Measurements from ENCODE around the gene EHD4.

Gene EHD4

DNA sequence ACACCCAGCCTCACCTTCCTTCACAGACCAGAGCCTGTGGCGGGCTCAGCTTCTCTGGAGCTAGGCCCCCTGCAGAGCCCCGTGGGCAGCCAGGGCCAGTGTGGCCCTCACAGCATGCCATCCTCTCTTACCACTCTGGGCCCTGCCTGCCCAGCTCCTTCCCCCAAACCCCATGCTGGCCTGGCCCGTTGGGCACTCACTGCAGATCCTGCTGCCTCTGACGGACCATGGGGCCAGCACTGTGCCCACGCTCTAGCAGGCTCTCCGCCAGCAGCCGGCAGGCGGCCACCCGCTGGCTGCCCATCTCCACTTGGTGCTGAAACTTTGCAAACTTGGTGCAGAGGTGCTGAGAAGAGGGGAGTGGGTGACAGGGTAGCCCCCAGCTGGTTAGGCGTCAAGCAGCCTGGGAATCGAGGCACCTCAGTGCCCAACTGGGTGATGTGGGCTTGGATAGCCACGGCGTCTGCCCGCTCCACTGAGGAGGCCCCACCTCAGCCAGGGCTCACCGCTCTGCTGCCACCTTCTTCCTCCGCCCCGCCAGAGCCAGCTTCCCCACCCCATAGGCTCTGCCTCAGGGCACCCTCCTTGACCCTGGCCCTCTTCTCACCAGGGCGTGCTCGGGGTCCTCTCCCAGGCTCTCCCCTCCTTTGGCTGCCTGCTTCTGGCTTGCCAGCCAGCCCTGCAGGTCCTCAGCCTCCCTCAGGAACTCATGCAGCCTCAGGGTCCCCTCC is 101.0 kb downstream of the EHD4 start:
- no peaks in the 10 kb centered on the region for H3K9me3 ChIP-seq (ENCODE audit: control insufficient read depth in 5 of 5, low read length in 5 of 5)
- no peak overlapping the region for H3K27ac ChIP-seq (ENCODE audit: low read depth, low read length)
- H3K36me3 ChIP-seq (ENCODE audit: control insufficient read depth in 5 of 5, insufficient read depth in 5 of 5, low read length in 5 of 5), result no peaks in the 10 kb centered on the region
- H3K4me3 ChIP-seq (ENCODE audit: low read depth in 1 of 5, low read length in 5 of 5), result no peak overlapping the region
- no peak overlapping the region for H3K9ac ChIP-seq (ENCODE audit: low read length in 5 of 5)
- H3K27me3 ChIP-seq (ENCODE audit: control insufficient read depth in 5 of 5, insufficient read depth in 4 of 5, low read length in 5 of 5), result no peaks in the 10 kb centered on the region
- H3K4me1 ChIP-seq (ENCODE audit: control insufficient read depth in 5 of 5, insufficient read depth in 5 of 5, low read length in 5 of 5), result peaks cover 2 to 27% (median 23%) of the 10 kb centered on the region in 5 donors

DNA sequence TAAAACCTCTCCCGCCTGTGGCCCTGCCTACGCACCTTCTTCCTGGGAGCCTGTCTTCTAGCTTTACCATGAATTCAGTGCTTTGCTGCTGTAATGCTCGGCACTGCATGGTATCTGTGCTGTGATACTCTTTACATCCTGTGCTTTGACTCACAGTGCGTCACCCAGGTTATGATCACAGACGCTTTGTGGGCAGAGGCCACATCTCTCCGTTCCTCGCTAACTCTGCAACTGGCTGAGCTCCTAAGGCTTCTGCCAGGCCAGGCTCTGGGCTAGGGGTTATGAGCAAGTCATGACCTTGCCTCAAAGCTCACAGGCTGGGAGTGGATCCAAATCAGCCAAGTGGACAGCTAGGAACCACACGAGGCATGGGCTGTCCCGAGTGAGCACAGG is 101.7 kb downstream of the EHD4 start:
- Histone ChIP-seq H3K9me3 (ENCODE audit: control insufficient read depth in 5 of 5, low read length in 5 of 5) (no peaks in the 10 kb centered on the region), H3K9ac (ENCODE audit: low read length in 5 of 5) (peak overlapping the region in 1 of 5 donors; percentile 10), H3K4me3 (ENCODE audit: low read depth in 1 of 5, low read length in 5 of 5) (peak overlapping the region in 2 of 5 donors; percentile 2 to 14), H3K4me1 (ENCODE audit: control insufficient read depth in 5 of 5, insufficient read depth in 5 of 5, low read length in 5 of 5) (peaks cover 2 to 27% (median 23%) of the 10 kb centered on the region in 5 donors), H3K36me3 (ENCODE audit: control insufficient read depth in 5 of 5, insufficient read depth in 5 of 5, low read length in 5 of 5) (no peaks in the 10 kb centered on the region), H3K27me3 (ENCODE audit: control insufficient read depth in 5 of 5, insufficient read depth in 4 of 5, low read length in 5 of 5) (no peaks in the 10 kb centered on the region), H3K27ac (ENCODE audit: low read depth, low read length) (no peak overlapping the region)

- Histone ChIP-seq H3K9me3 (ENCODE audit: control insufficient read depth in 5 of 5, low read length in 5 of 5) (no peaks in the 10 kb centered on the region), H3K27ac (ENCODE audit: low read depth, low read length) (no peak overlapping the region), H3K9ac (ENCODE audit: low read length in 5 of 5) (peak overlapping the region in 2 of 5 donors; percentile 14 to 15), H3K4me1 (ENCODE audit: control insufficient read depth in 5 of 5, insufficient read depth in 5 of 5, low read length in 5 of 5) (peaks cover 2 to 27% (median 23%) of the 10 kb centered on the region in 5 donors), H3K4me3 (ENCODE audit: low read depth in 1 of 5, low read length in 5 of 5) (peak overlapping the region in 1 of 5 donors; percentile 14), H3K36me3 (ENCODE audit: control insufficient read depth in 5 of 5, insufficient read depth in 5 of 5, low read length in 5 of 5) (no peaks in the 10 kb centered on the region), H3K27me3 (ENCODE audit: control insufficient read depth in 5 of 5, insufficient read depth in 4 of 5, low read length in 5 of 5) (no peaks in the 10 kb centered on the region)
These were observed 102.3 kb downstream of the EHD4 start for GRCh38 chr15:41869770-41870688.

DNA sequence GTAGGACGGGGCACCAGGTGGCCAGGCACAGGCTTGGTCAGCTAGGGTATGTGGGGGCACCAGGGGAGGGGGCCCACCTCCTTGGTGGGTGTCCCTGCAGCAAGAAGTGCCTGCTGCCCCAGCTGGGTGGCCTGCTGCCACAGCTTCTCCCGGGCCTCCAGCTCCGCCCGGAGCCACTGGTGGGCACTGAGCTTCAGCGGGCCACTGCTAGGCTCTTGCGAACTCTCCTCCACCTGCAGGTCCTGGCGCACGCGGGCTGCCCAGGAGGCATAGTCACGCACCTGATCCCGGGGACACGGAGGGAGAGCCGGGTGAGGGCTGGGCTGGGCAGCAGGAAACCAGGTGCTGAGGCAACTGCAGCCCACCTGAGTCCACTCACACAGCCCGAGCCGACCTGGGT is 104.0 kb downstream of the EHD4 start:
- Histone ChIP-seq H3K9me3 (ENCODE audit: control insufficient read depth in 5 of 5, low read length in 5 of 5) (no peaks in the 10 kb centered on the region), H3K4me3 (ENCODE audit: low read depth in 1 of 5, low read length in 5 of 5) (no peak overlapping the region), H3K36me3 (ENCODE audit: control insufficient read depth in 5 of 5, insufficient read depth in 5 of 5, low read length in 5 of 5) (peaks cover 0 to 5% (median 0%) of the 10 kb centered on the region in 5 donors), H3K27me3 (ENCODE audit: control insufficient read depth in 5 of 5, insufficient read depth in 4 of 5, low read length in 5 of 5) (no peaks in the 10 kb centered on the region), H3K4me1 (ENCODE audit: control insufficient read depth in 5 of 5, insufficient read depth in 5 of 5, low read length in 5 of 5) (peaks cover 2 to 27% (median 23%) of the 10 kb centered on the region in 5 donors), H3K9ac (ENCODE audit: low read length in 5 of 5) (no peak overlapping the region), H3K27ac (ENCODE audit: low read depth, low read length) (no peak overlapping the region)

DNA sequence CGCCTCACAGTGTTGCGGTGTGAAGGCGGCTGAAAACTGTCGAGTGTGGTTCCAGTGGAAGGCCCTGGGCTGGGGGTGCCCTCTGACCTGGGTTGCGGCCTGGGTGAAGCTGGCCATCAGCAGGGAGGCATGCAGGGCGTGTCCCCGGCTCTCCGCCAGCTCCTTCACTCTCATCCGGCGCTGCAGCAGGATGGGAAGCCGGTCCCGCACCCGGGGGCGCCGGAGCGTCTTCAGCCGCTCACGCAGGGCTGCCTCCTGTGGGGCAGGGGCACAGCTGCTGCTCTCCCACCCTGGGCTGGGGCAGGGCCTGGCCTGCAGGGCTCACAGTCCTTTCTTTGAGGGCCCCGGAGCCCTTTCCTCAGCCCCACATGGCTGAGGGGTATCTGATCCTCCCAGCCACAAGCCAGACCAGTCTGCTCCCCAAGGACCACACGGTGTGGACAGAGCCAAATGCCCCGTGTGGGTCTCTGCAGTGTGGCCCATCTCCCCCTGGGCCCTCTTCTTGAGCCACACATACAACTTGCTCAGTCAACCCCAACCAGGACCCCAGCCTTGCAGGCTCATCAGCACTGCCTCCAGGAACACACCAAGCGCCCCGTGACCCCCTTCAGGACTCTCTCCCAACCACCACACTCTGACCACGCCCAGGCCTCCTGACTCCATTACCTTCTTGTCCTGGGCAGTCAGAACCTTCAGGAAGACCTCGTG is 105.3 kb downstream of the EHD4 start:
- Histone ChIP-seq H3K4me3 (ENCODE audit: low read depth in 1 of 5, low read length in 5 of 5) (no peak overlapping the region), H3K36me3 (ENCODE audit: control insufficient read depth in 5 of 5, insufficient read depth in 5 of 5, low read length in 5 of 5) (peaks cover 0 to 12% (median 0%) of the 10 kb centered on the region in 5 donors), H3K9ac (ENCODE audit: low read length in 5 of 5) (no peak overlapping the region), H3K27me3 (ENCODE audit: control insufficient read depth in 5 of 5, insufficient read depth in 4 of 5, low read length in 5 of 5) (no peaks in the 10 kb centered on the region), H3K27ac (ENCODE audit: low read depth, low read length) (no peak overlapping the region), H3K4me1 (ENCODE audit: control insufficient read depth in 5 of 5, insufficient read depth in 5 of 5, low read length in 5 of 5) (peaks cover 2 to 27% (median 23%) of the 10 kb centered on the region in 5 donors), H3K9me3 (ENCODE audit: control insufficient read depth in 5 of 5, low read length in 5 of 5) (no peaks in the 10 kb centered on the region)

DNA sequence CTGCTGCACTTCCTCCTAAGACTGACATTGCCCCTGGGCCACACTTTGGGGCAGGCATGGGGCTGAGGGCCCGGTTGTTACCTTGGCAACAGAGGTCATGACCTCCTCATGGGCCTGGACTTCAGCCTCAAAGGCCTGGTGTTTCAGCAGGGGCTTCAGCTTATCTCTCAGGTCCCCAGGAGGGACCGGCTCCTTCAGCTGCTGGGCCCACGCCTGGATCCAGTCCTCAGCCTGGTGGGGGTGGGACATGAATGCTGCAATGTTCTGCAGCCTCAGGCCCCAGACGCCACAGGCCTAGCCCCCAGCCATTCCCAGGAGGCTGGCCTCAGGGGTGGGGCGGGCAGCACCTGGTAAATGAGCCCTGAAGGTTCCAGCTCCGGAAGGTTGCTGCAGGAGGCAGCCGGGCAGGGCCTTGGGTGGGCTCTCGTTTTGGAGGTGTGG is 106.1 kb downstream of the EHD4 start:
- Histone ChIP-seq H3K9ac (ENCODE audit: low read length in 5 of 5) (no peak overlapping the region), H3K36me3 (ENCODE audit: control insufficient read depth in 5 of 5, insufficient read depth in 5 of 5, low read length in 5 of 5) (peaks cover 0 to 14% (median 0%) of the 10 kb centered on the region in 5 donors), H3K4me1 (ENCODE audit: control insufficient read depth in 5 of 5, insufficient read depth in 5 of 5, low read length in 5 of 5) (peaks cover 2 to 24% (median 21%) of the 10 kb centered on the region in 5 donors), H3K9me3 (ENCODE audit: control insufficient read depth in 5 of 5, low read length in 5 of 5) (no peaks in the 10 kb centered on the region), H3K27me3 (ENCODE audit: control insufficient read depth in 5 of 5, insufficient read depth in 4 of 5, low read length in 5 of 5) (no peaks in the 10 kb centered on the region), H3K27ac (ENCODE audit: low read depth, low read length) (no peak overlapping the region), H3K4me3 (ENCODE audit: low read depth in 1 of 5, low read length in 5 of 5) (no peak overlapping the region)

DNA sequence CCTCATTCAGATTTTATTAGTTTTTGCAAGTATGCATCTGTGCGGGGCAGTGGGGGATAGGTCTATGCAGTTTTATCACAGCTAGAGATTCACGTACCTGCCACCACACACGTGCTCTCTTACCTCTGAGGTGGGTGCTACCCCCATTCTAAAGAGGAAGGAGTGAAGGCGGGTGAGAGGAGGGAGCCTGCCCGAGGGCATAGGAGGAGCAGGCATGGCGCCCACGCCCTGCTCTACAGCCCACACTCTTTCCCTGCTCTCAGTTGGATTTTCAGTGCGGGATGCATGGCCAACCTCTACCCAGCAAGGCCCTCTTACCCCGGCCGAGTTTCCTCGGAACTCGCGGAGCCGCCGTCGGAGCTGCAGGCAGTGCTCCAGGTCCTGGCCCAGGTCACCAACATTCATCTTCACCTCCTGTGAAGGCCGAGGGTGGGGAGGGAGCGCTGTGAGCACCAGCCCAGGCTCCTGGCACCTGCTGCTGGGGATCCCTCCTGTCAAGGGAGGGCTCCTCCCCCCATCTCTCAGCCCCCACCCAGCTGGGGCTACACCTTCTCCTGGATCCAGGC is 106.8 kb downstream of the EHD4 start:
- no peaks in the 10 kb centered on the region for H3K9me3 ChIP-seq (ENCODE audit: control insufficient read depth in 5 of 5, low read length in 5 of 5)
- H3K27me3 ChIP-seq (ENCODE audit: control insufficient read depth in 5 of 5, insufficient read depth in 4 of 5, low read length in 5 of 5), result no peaks in the 10 kb centered on the region
- no peak overlapping the region for H3K9ac ChIP-seq (ENCODE audit: low read length in 5 of 5)
- H3K36me3 ChIP-seq (ENCODE audit: control insufficient read depth in 5 of 5, insufficient read depth in 5 of 5, low read length in 5 of 5), result peaks cover 0 to 14% (median 0%) of the 10 kb centered on the region in 5 donors
- H3K4me1 ChIP-seq (ENCODE audit: control insufficient read depth in 5 of 5, insufficient read depth in 5 of 5, low read length in 5 of 5), result peaks cover 2 to 17% (median 14%) of the 10 kb centered on the region in 5 donors
- no peak overlapping the region for H3K4me3 ChIP-seq (ENCODE audit: low read depth in 1 of 5, low read length in 5 of 5)
- no peak overlapping the region for H3K27ac ChIP-seq (ENCODE audit: low read depth, low read length)

- no peaks in the 10 kb centered on the region for H3K27me3 ChIP-seq (ENCODE audit: control insufficient read depth in 5 of 5, insufficient read depth in 4 of 5, low read length in 5 of 5)
- H3K9me3 ChIP-seq (ENCODE audit: control insufficient read depth in 5 of 5, low read length in 5 of 5), result no peaks in the 10 kb centered on the region
- peaks cover 0 to 6% (median 3%) of the 10 kb centered on the region in 5 donors for H3K4me1 ChIP-seq (ENCODE audit: control insufficient read depth in 5 of 5, insufficient read depth in 5 of 5, low read length in 5 of 5)
- no peak overlapping the region for H3K9ac ChIP-seq (ENCODE audit: low read length in 5 of 5)
- no peak overlapping the region for H3K27ac ChIP-seq (ENCODE audit: low read depth, low read length)
- no peak overlapping the region for H3K4me3 ChIP-seq (ENCODE audit: low read depth in 1 of 5, low read length in 5 of 5)
- H3K36me3 ChIP-seq (ENCODE audit: control insufficient read depth in 5 of 5, insufficient read depth in 5 of 5, low read length in 5 of 5), result peaks cover 0 to 14% (median 0%) of the 10 kb centered on the region in 5 donors
These were observed 109.7 kb downstream of the EHD4 start for GRCh38 chr15:41862515-41863116.

GRCh38 chr15:41861736-41862356 is 110.5 kb downstream of the EHD4 start:
- Histone ChIP-seq H3K9me3 (ENCODE audit: control insufficient read depth in 5 of 5, low read length in 5 of 5) (no peaks in the 10 kb centered on the region), H3K4me3 (ENCODE audit: low read depth in 1 of 5, low read length in 5 of 5) (no peak overlapping the region), H3K36me3 (ENCODE audit: control insufficient read depth in 5 of 5, insufficient read depth in 5 of 5, low read length in 5 of 5) (peaks cover 0 to 14% (median 0%) of the 10 kb centered on the region in 5 donors), H3K9ac (ENCODE audit: low read length in 5 of 5) (no peak overlapping the region), H3K27me3 (ENCODE audit: control insufficient read depth in 5 of 5, insufficient read depth in 4 of 5, low read length in 5 of 5) (peaks cover 0 to 5% (median 0%) of the 10 kb centered on the region in 5 donors), H3K4me1 (ENCODE audit: control insufficient read depth in 5 of 5, insufficient read depth in 5 of 5, low read length in 5 of 5) (peaks cover 0 to 6% (median 3%) of the 10 kb centered on the region in 5 donors), H3K27ac (ENCODE audit: low read depth, low read length) (no peak overlapping the region)

Measured in subcutaneous abdominal adipose tissue (tissue), 5 donors.